Naive thymus-derived CD4-positive, alpha-beta T cell (primary cell): Measurements from ENCODE around the gene LZTR1. TPM values are rescaled to one million over a fixed set of nuclear protein-coding genes. Genes with fewer than 3 reads are reported as not detected.

Source experiments
- ATAC-seq: fragments of 150-1000 bp; cut with Tn5 transposase; 2 replicates; pipeline ENCODE4 v1.10.0; 2021; ENCODE audit warnings: mild to moderate bottlenecking, moderate library complexity
- CTCF ChIA-PET: fragments of 350-600 bp; sonication (Branson Sonifier 250); formaldehyde crosslinking; loops from one replicate; lab custom pipeline; 2021; ENCODE audit warnings: antibody characterized with exemption; lab: Charles Lee
- POLR2A ChIA-PET: fragments of 350-600 bp; sonication (Branson Sonifier 250); formaldehyde crosslinking; loops from one replicate; lab custom pipeline; 2021; ENCODE audit warnings: antibody characterized with exemption, inconsistent platforms; lab: Charles Lee
- DNase-seq, 9 donors: peaks; one replicate each; pipeline versions ENCODE4 v3.0.0 to v3.0.0-alpha.2; 2020 to 2022; ENCODE audit warnings: mixed read lengths in 1 of 9
- H3K27ac ChIP-seq: one replicate; pipeline ENCODE4 v1.7.0; 2013; ENCODE audit warnings: mild to moderate bottlenecking, low read depth, low read length, moderate library complexity
- H3K27me3 ChIP-seq, 2 donors: one replicate each; pipeline ENCODE4 v1.7.0; 2013; ENCODE audit warnings: low read length in 2 of 2, mild to moderate bottlenecking in 2 of 2, moderate library complexity in 2 of 2; ENCODE audit not compliant: control insufficient read depth in 2 of 2, insufficient read depth in 2 of 2
- H3K36me3 ChIP-seq, 3 experiments: 1 replicate in 2 of 3; 2 replicates in 1 of 3; pipeline ENCODE4 v1.7.0; 2013; ENCODE audit warnings: low read length in 3 of 3, mild to moderate bottlenecking in 3 of 3, moderate library complexity in 1 of 3; ENCODE audit not compliant: insufficient read depth in 3 of 3, control insufficient read depth in 2 of 3
- H3K4me1 ChIP-seq, 2 donors: one replicate each; pipeline ENCODE4 v1.7.0; 2013; ENCODE audit warnings: low read length in 2 of 2, mild to moderate bottlenecking in 2 of 2, moderate library complexity in 1 of 2; ENCODE audit not compliant: control insufficient read depth in 2 of 2, insufficient read depth in 2 of 2
- H3K4me3 ChIP-seq: 2 replicates; pipeline ENCODE4 v1.7.0; 2013; ENCODE audit warnings: mild to moderate bottlenecking, low read length
- H3K9me3 ChIP-seq, 3 experiments: 1 replicate in 2 of 3; 2 replicates in 1 of 3; pipeline ENCODE4 v1.7.0; 2013; ENCODE audit warnings: low read length in 3 of 3; ENCODE audit not compliant: control insufficient read depth in 2 of 3
- H3K27ac Mint-ChIP-seq, 9 donors: one replicate each; pipeline ENCODE4 v1.8.0; 2020 to 2022; ENCODE audit warnings: mixed read lengths in 9 of 9, mild to moderate bottlenecking in 8 of 9, moderate library complexity in 5 of 9, inconsistent platforms in 2 of 9
- H3K27me3 Mint-ChIP-seq, 5 donors: one replicate each; pipeline ENCODE4 v1.8.0; 2021 to 2022; ENCODE audit warnings: mixed read lengths in 5 of 5, mild to moderate bottlenecking in 1 of 5
- H3K36me3 Mint-ChIP-seq, 5 donors: one replicate each; pipeline ENCODE4 v1.8.0; 2020 to 2022; ENCODE audit warnings: mixed read lengths in 5 of 5, mild to moderate bottlenecking in 3 of 5, inconsistent platforms in 1 of 5
- H3K4me1 Mint-ChIP-seq, 7 donors: one replicate each; pipeline ENCODE4 v1.8.0; 2020 to 2022; ENCODE audit warnings: mixed read lengths in 7 of 7, mild to moderate bottlenecking in 3 of 7, inconsistent platforms in 1 of 7
- H3K4me3 Mint-ChIP-seq, 10 donors: one replicate each; pipeline ENCODE4 v1.8.0; 2020 to 2022; ENCODE audit warnings: mild to moderate bottlenecking in 10 of 10, mixed read lengths in 10 of 10, moderate library complexity in 6 of 10, inconsistent platforms in 2 of 10
- H3K9me3 Mint-ChIP-seq, 11 donors: one replicate each; pipeline ENCODE4 v1.8.0; 2020 to 2022; ENCODE audit warnings: mixed read lengths in 11 of 11, mild to moderate bottlenecking in 4 of 11, inconsistent platforms in 1 of 11, moderate library complexity in 1 of 11
- intact Hi-C, 2 donors: fragments of 100-400 bp; cut with micrococcal nuclease; formaldehyde crosslinking; loops; one replicate each; pipeline ENCODE4 v1.15.1; 2023
- polyA plus RNA-seq, 2 donors: library from polyadenylated mRNA; unstranded; fragments of 300-500 nt; fragmentation: Illumina TruSeq; gene quantifications; one replicate each; pipeline ENCODE4 v1.2.3, GENCODE V29; 2021
- total RNA-seq, 6 experiments: library from RNA in 5 of 6; stranded (reverse) in 5 of 6; gene quantifications; 1 replicate in 5 of 6; 2 replicates in 1 of 6; pipeline ENCODE4 v1.2.3 and lab custom pipeline; 2021 to 2026

Gene LZTR1
- total and polyA plus RNA-seq, 7 experiments from 2014 or later = 11.4 to 104 (median 71.2) TPM

GRCh38 chr22:20974336-20974955, 7.7 kb upstream of the LZTR1 start:
- DNase-seq (no peak), ATAC-seq (no peak)
- Histone ChIP-seq H3K4me3 (no peak overlapping the region), H3K9me3 (peaks cover 0 to 8% (median 0%) of the 10 kb centered on the region in 3 experiments), H3K36me3 (no peaks in the 10 kb centered on the region), H3K27ac (no peak overlapping the region), H3K4me1 (peaks cover 0 to under 1% of the 10 kb centered on the region in 2 donors), H3K27me3 (no peaks in the 10 kb centered on the region)
- Mint-ChIP-seq H3K4me1 (peaks cover 3 to 9% (median 7%) of the 10 kb centered on the region in 7 donors), H3K4me3 (no peak overlapping the region), H3K27me3 (no peaks in the 10 kb centered on the region), H3K9me3 (peaks cover 0 to 8% (median 0%) of the 10 kb centered on the region in 11 donors), H3K27ac (no peak overlapping the region), H3K36me3 (peaks cover 0 to 3% (median 0%) of the 10 kb centered on the region in 5 donors)
- POLR2A ChIA-PET = no interaction called here
- CTCF ChIA-PET = interaction anchor here (1.2 kb wide), 1 partner anchor 152 kb away, joined by 3 read pairs; no protein-coding TSS in a partner anchor
- intact Hi-C loops = no loop called here

- H3K4me1 ChIP-seq = peaks cover 0 to 10% of the 10 kb centered on the region in 2 donors
- ChIA-PET CTCF (no interaction called here), POLR2A (no interaction called here)
- H3K9me3 ChIP-seq = peaks cover 0 to 8% (median 0%) of the 10 kb centered on the region in 3 experiments
- H3K27ac Mint-ChIP-seq = no peak overlapping the region
- H3K4me1 Mint-ChIP-seq = peaks cover 9 to 20% (median 15%) of the 10 kb centered on the region in 7 donors
- H3K36me3 Mint-ChIP-seq = peaks cover 0 to 3% (median 0%) of the 10 kb centered on the region in 5 donors
- no peak overlapping the region for H3K4me3 Mint-ChIP-seq
- ATAC-seq = no peak
- DNase-seq = no peak
- H3K9me3 Mint-ChIP-seq = peaks cover 0 to 8% (median 0%) of the 10 kb centered on the region in 11 donors
- H3K27ac ChIP-seq = no peak overlapping the region
- H3K36me3 ChIP-seq = no peaks in the 10 kb centered on the region
- no peaks in the 10 kb centered on the region for H3K27me3 Mint-ChIP-seq
- no peak overlapping the region for H3K4me3 ChIP-seq
- intact Hi-C loops = no loop called here
- no peaks in the 10 kb centered on the region for H3K27me3 ChIP-seq
Observed at GRCh38 chr22:20975541-20976290, 6.4 kb upstream of the LZTR1 start.

- H3K4me1 ChIP-seq = peaks cover 5 to 17% of the 10 kb centered on the region in 2 donors
- H3K27me3 Mint-ChIP-seq = no peaks in the 10 kb centered on the region
- H3K4me1 Mint-ChIP-seq = peaks cover 13 to 27% (median 22%) of the 10 kb centered on the region in 7 donors
- H3K36me3 ChIP-seq = no peaks in the 10 kb centered on the region
- H3K9me3 Mint-ChIP-seq = peaks cover 0 to 8% (median 0%) of the 10 kb centered on the region in 11 donors
- peaks cover 0 to 3% (median 0%) of the 10 kb centered on the region in 5 donors for H3K36me3 Mint-ChIP-seq
- no peak overlapping the region for H3K4me3 ChIP-seq
- no peak for ATAC-seq
- H3K27ac ChIP-seq = no peak overlapping the region
- CTCF ChIA-PET = interaction anchor here (0.6 kb wide), 1 partner anchor 14 kb away, joined by 5 read pairs; no protein-coding TSS in a partner anchor
- peaks cover 0 to 8% (median 0%) of the 10 kb centered on the region in 3 experiments for H3K9me3 ChIP-seq
- no peak for DNase-seq
- POLR2A ChIA-PET = no interaction called here
- intact Hi-C loops = no loop called here
- H3K27me3 ChIP-seq = no peaks in the 10 kb centered on the region
- H3K4me3 Mint-ChIP-seq = no peak overlapping the region
- H3K27ac Mint-ChIP-seq = no peak overlapping the region
Observed at GRCh38 chr22:20976291-20976877, 5.7 kb upstream of the LZTR1 start.

GRCh38 chr22:20977019-20977418, 5.1 kb upstream of the LZTR1 start:
- Mint-ChIP-seq H3K36me3 (peaks cover 0 to 3% (median 0%) of the 10 kb centered on the region in 5 donors), H3K4me3 (no peak overlapping the region), H3K9me3 (peaks cover 0 to 8% (median 0%) of the 10 kb centered on the region in 11 donors), H3K27ac (no peak overlapping the region), H3K27me3 (no peaks in the 10 kb centered on the region), H3K4me1 (peaks cover 15 to 29% (median 22%) of the 10 kb centered on the region in 7 donors)
- ATAC-seq (no peak), DNase-seq (no peak)
- ChIA-PET CTCF (interaction anchor here (0.6 kb wide), 1 partner anchor 15 kb away, joined by 5 read pairs; no protein-coding TSS in a partner anchor), POLR2A (no interaction called here)
- intact Hi-C loops = no loop called here
- H3K4me3 ChIP-seq = no peak overlapping the region
- no peak overlapping the region for H3K27ac ChIP-seq
- no peaks in the 10 kb centered on the region for H3K27me3 ChIP-seq
- peaks cover 0 to 2% (median 0%) of the 10 kb centered on the region in 3 experiments for H3K36me3 ChIP-seq
- peaks cover 7 to 22% of the 10 kb centered on the region in 2 donors for H3K4me1 ChIP-seq
- peaks cover 0 to 8% (median 0%) of the 10 kb centered on the region in 3 experiments for H3K9me3 ChIP-seq

GRCh38 chr22:20977516-20978170, 4.5 kb upstream of the LZTR1 start:
- Histone ChIP-seq H3K27me3 (no peaks in the 10 kb centered on the region), H3K4me3 (no peak overlapping the region), H3K9me3 (peaks cover 0 to 8% (median 0%) of the 10 kb centered on the region in 3 experiments), H3K4me1 (peaks cover 7 to 25% of the 10 kb centered on the region in 2 donors), H3K36me3 (peaks cover 0 to 5% (median 0%) of the 10 kb centered on the region in 3 experiments), H3K27ac (no peak overlapping the region)
- Mint-ChIP-seq H3K27ac (no peak overlapping the region), H3K9me3 (peaks cover 0 to 8% (median 0%) of the 10 kb centered on the region in 11 donors), H3K4me3 (no peak overlapping the region), H3K36me3 (peaks cover 0 to 3% (median 0%) of the 10 kb centered on the region in 5 donors), H3K4me1 (peaks cover 18 to 32% (median 24%) of the 10 kb centered on the region in 7 donors), H3K27me3 (no peaks in the 10 kb centered on the region)
- no peak for DNase-seq
- ATAC-seq = no peak
- ChIA-PET CTCF (no interaction called here), POLR2A (no interaction called here)
- intact Hi-C loops = no loop called here

- Mint-ChIP-seq H3K27me3 (no peaks in the 10 kb centered on the region), H3K27ac (no peak overlapping the region), H3K4me1 (peaks cover 26 to 40% (median 30%) of the 10 kb centered on the region in 7 donors), H3K9me3 (peaks cover 0 to 8% (median 0%) of the 10 kb centered on the region in 11 donors), H3K36me3 (peaks cover 0 to 3% (median 0%) of the 10 kb centered on the region in 5 donors), H3K4me3 (peak overlapping the region in 1 of 10 donors; percentile 33)
- CTCF ChIA-PET = no interaction called here
- H3K36me3 ChIP-seq = peaks cover 0 to 5% (median 0%) of the 10 kb centered on the region in 3 experiments
- H3K9me3 ChIP-seq = peaks cover 0 to 8% (median 0%) of the 10 kb centered on the region in 3 experiments
- POLR2A ChIA-PET = interaction anchor here (5.2 kb wide), 1 partner anchor 24 kb away, joined by 59 read pairs; the partner anchor contains the start of gene THAP7
- H3K4me1 ChIP-seq = peaks cover 15 to 32% of the 10 kb centered on the region in 2 donors
- H3K27me3 ChIP-seq = no peaks in the 10 kb centered on the region
- intact Hi-C loops = no loop called here
- DNase-seq (no peak), ATAC-seq (no peak)
- H3K4me3 ChIP-seq = no peak overlapping the region
- H3K27ac ChIP-seq = no peak overlapping the region
Observed at GRCh38 chr22:20978419-20978818, 3.7 kb upstream of the LZTR1 start.
